Upper lobe of left lung (tissue), 4 donors: ENCODE measurements around the gene EXOC4.

ENCODE experiments used
- CTCF ChIP-seq, 6 experiments: fragments of 450-650 bp in 4 of 6; fragments of 200-600 bp in 2 of 6; sonication (generic) in 2 of 6; IDR thresholded peaks; one replicate each; pipeline ENCODE4 v1.5.1; 2016 to 2019; ENCODE audit warnings: antibody characterized with exemption in 6 of 6
- POLR2A ChIP-seq, 4 donors: fragments of 450-650 bp; IDR thresholded peaks; one replicate each; pipeline ENCODE4 v1.5.1; 2016 to 2017; ENCODE audit warnings: antibody characterized with exemption in 4 of 4, mild to moderate bottlenecking in 2 of 4

GRCh38 chr7:133491201-133491691 lies 238.4 kb downstream of the EXOC4 start:
- TF ChIP-seq CTCF (IDR thresholded peaks at IDR 0.05) (no peak), POLR2A (IDR thresholded peaks at IDR 0.05) (no peak)
